NCI-H774 (cell line): ENCODE measurements around the gene HDLBP.

Experiments used
- DNase-seq: peaks from one replicate; lab custom pipeline; 2025; lab: John Stamatoyannopoulos, UW

The HDLBP gene

DNA sequence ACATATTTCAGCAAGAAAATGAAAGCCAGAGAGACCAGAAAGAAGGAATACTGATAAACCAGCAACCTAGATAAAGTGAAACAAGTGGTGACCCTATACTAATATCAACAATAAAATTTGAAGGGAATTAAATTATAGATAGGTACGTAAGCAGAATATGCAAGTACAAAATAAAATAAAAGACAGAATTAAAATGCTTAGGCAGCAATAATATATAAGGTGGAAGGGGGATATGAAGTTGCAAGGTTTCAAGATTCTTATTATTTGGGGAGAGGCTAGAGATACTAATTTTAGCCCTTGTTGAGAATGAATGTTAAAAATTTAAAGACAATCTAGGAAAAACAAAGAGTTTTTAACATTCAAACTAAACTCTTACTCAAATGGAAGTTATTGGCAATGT, 39.6 kb downstream of the HDLBP start:
- no peak for DNase-seq

DNA sequence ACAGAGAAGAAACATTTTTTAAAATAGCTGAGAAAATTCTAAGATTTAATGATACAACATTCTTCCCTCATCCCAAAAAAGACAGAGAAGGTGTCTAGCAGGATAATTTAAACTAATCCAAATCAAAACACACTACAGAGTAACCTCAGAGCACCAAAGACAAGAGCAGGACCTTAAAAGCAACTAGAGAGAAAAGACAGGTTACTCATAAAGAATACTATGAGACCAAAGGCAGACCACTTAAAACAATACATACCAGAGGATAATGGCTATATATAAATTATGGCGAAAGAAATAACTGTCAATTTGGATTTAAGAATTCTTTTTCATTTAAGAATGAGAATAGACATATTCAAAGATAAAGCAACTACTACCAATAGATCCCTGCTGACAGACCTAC, 40.0 kb downstream of the HDLBP start:
- no peak for DNase-seq

DNA sequence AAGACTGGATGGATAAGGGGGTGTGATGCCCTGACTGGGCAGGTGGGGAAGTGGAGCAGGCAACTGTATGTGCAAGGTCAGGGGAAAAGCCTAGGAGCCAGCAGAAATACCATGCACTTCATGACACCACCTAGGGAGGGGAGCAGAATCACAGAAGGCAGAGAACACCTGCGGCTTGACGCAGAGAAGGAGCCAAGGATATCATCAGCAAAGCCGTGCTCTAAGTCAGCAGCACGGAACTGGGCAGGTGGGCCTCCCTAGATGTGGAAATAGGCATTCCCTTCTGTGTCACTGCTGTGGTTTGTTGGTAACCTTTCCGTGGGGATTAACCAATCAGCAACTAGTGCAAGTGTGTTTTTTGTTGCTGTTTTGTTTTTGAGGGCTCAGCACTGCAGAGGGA, 41.3 kb downstream of the HDLBP start:
- no peak for DNase-seq

DNA sequence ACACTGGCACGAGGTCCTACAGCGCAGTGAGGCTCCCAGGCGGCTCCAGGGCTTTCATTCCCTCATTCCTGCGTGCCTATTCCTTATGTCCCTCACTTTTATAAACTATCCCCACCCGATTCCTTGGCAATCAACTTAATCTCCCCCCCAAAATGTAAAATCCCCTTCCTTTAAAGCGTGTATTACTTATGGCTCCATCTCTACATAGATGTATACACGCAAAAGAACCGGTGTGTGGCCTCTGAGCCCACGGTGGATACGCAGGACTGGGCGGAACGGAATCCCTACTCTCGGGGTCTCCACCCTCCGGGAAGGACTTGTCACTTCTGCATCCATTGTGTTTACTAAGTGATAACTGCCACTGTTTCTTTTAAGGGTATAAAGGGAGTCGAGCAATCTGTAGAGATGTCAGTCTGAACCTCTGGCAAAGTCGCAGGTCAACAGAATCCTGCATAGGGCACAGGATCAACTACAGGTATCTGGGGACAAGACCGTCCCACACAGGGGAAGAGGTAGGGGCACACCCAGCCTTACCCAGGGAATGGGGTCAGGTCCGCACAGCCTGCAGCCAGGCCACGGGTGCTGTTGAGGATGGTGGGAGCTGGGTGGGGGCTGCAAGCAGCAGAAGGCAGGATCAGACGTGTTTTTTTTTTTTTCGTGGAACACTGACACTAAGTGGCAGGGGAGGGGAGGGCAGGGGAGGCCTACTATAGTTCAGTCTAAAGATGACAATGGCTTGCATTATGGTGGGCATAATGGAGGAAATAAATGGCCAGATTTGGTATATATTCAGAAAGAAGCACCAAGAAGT, 42.1 kb downstream of the HDLBP start:
- DNase-seq, result no peak

DNA sequence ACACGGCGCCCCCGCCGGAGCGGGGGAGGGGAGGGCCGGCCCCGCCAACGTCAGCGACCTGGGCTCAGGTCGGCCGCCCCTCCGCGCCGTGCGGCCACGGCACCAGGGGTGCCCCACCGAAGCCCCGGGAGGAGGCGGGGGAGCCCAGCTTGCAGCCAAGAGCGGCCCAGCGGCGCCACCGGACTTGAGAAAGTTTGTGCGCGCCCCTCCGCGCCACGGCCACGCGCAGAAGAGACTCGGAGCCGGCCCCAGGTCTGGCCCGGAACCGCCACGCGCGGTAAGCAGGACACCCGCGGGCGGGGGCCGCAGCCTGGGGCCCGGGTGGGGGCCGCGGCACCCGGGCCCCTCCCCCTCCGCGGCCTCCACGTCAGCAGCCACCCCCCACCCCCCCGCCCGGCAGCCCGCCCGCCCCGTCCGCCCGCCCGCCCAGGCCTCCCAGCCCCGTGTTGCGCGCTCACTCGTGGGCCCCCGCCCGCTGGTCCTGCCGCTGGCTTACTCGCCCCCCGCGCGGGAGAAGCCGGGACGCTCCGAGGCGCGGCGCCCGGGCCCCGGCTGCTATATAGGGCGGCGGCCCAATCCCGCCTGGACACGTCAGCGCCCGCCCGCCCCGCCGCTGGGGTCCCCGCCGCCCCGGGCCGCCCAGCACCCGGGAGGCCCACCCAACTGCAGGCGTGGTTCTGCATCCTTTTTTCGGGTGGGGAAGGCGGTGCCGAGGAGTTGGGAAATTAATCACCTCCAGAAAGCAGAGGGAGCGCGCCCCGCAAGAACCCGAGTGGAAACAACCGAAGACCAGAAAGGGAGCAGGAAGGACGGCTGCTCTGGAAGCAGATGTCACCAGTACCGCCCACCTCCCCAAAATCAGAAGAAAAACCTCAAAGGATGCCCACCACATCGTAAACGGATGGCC, 42.9 kb downstream of the HDLBP start:
- DNase-seq, result peak; percentile 4

DNA sequence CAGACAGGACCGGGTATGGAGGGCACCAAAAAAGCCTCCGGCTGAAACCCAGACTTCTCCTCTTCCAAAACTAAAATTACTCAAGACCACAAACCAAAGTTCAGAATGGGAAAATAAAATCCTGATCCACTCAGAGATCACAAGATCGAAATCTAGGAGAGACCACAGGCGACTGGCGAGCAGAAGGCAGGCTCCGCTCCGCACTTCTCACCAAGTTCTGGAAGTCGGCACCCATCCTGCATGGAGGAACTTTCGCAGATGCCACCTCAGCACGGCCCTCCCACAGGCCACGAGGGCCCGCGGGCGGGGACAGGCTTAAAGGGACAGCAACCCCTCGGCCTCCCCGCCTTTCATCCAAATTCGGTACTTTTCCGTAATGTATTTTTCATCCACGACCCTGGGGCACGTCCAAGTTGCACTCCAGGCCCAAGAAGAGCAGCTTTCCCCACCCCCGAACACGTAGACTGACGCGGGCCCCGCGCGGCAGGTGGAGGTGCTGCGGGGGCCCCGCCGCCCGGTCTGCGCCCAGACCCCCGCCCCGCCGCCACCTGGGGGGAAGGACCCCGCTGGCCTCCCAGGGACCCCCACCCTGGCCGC, 43.7 kb downstream of the HDLBP start:
- DNase-seq, result no peak

DNA sequence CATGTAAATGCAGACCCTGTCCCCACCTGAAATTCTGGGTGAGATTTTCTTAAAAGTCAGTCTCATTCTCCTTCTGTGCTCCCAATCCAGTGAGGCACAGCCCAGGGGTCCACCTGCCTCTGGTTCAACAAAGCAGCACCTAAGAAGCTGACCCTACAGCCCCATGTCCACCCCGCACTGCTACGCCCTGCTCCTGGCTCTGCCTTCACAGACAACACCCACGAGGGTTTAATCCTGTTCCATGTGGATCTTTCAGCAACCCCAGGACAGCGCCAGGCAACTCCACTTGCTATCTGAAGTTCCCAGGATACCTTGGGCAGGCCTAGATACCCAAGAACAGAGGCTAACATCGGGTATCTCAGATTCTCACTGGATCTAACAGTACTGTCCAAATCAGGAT, 44.9 kb downstream of the HDLBP start:
- no peak for DNase-seq

DNA sequence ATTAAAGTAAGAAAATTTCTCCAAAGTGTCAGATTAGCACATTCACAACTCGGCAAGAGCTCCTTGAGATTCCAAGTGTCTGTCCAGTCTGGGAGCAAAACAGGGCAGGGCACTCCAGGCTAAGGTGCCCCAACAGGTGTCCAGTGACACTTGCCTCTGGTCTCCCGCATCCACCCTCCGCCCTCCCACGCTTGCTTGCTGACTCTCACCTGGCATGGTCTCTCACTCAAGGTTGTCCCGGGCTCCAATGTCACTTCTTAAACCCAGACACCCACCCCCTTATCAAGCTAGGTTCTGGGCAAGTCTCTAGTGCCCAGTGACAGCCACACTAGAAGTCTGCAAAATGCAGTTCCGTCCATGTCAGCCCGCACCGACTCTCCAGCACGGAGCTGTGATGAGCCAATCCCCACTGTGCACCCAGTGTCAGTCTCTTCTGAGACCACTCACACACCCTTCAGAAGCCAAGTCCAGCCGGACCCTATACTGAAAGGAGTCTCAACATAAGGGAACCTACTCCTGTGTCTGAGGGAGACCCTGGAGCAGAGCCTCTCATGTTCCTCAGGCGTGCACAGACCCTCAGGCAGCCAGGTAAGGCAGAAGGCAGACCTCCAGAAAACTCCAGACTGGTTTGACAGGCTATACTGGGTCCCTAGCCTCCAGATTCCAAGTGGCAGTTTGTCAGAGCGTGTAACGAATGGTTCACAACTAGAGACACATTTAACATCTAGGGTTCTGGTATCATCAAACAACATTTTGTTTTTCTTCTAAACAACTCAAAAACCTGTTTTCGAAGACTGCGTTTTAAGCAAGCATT, 45.6 kb downstream of the HDLBP start:
- DNase-seq, result no peak

DNA sequence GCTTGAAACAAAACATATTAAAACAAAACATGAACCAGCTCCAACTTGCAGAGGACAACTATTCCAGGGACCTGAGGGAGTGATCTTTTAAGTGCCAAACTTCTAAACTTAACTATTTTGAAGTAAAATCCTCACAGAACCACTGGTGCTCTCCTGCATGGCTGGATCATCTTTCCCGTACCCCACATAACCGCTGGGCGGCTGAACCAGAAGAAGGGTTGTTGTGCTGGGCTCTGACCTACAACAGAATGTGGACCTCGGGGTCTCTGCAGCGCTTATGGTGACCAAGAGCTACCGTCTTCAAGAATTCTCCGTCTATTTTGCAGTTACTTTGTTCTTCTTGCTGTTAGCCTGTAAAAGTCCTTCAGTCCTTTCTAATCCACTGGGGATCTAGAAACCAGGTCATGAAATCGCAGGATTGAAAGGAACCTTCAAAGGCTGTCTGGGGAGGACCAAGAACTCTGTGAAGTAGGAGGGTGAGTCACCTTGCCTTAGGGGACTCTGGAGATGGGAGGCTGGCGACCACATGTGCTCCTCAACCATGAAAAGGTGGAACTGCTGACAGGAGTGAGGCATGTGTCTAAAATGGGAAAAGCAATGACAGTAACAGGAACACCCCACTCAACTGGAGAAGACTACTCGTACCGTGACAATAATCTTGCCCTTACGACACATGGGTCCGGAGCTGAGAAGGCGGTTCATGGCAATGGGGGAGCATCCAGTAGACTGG, 46.6 kb downstream of the HDLBP start:
- no peak for DNase-seq

DNA sequence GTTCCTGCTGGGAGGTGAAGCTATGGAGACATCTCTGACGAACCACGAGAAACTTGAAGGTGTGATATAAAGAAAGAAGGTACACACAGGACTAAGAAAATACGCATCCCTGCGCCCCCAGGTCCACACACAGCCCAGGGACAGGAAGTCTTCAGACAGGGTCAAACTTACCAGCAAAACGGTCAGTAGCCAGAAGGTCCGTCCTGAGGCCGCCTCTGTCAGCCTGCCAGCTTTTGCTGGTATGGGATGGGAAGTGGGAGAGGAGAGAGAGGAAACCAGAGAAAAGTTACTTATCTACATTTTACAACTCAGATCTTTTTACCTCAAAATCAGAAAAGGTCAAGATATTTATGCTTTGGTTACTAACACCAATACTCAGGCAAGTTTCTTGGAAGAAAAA, 47.2 kb downstream of the HDLBP start:
- DNase-seq, result no peak

DNA sequence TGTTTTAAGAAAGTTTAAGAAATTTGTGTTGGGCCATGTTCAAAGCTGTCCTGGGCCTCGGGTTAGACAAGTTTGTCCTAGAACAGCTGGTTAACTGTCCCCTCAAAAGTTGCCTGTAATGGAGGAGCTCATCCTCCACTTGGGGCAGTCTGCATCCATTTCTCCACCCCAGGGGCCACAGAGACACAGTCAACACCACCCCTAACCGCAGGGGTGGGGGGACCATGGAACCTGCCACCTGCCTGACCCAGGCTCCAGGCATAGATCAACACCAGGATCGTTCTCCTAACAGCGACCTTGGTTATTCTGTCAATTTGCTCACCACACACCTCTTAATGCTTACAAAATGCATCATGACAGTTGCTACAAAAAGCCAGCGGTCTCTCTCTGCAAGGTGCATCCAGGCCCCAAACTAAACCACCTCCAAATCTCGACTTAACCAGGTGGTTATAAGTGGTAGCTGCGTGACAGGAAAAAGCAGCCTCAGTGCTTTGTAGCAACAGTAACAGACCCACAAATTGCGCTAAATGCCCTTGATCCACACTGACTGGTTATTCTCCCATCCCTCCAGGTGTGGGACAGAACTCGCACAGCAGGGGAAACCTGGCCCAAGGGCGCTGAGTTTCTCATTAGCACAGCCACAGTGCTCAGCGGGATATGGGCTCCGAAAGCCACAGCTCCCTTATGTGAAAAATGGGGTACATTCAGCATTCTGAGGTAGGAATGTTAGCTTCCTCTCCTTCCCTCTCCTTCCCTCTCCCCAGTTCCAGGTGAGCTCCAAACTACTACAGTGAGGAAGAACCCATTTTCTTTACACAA, 48.0 kb downstream of the HDLBP start:
- DNase-seq, result no peak

DNA sequence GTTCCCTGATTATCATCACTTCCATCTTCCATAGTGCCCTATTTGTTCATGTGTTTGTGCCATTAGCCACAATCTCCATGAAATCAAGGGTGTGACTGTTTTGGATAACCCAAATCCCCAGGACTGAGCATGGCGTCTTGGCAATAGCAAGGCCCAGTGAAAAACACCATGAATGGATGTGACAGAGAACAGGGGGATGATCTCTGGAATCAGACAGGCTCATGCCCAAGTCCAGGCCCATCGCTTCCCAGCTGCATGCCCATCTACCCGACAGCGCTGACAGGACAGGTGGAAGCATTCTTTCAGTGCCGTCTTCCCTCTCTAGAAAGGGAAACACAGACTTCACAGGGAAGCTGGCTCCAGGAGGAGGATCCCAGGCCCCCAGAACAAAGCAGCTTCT, 50.0 kb downstream of the HDLBP start:
- DNase-seq, result no peak

DNA sequence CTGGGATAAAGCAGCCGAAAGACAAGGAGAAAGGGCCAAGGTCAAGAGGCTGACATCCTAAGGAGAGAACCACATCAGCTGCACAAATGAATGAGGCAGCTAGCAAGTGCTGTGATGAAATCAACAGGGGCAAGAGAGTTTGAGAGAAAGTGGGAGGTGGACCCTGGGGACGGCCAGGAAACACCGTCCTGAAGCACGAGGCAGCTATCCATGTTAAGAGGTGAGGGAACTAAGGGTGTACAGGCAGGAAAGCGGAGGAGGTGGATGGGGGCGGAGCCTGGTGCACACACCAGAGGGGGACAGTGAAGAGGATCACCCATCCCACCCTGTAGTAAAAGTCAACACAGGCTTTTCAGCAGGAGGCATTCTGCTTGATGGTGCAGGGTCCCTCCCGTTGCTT, 52.4 kb downstream of the HDLBP start:
- DNase-seq, result no peak

DNA sequence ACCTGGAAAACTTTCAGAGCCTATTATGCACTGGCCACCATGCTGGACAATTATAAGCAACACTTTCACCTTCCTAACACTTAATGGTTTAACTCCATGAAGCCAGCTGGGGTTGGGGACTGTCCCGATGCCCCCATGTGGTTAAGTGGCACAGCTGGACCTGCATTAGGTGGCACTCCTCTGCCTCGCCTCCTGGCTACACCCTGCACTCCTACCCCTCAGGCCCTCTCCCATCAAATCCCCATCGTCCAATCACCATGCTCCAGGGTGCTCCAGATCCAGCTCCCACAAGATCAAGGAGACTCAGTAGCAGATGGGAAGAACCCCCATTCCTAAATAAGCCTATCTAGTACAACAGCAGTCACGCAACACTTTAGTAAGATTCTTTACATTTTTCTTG, 53.8 kb downstream of the HDLBP start:
- DNase-seq, result no peak

DNA sequence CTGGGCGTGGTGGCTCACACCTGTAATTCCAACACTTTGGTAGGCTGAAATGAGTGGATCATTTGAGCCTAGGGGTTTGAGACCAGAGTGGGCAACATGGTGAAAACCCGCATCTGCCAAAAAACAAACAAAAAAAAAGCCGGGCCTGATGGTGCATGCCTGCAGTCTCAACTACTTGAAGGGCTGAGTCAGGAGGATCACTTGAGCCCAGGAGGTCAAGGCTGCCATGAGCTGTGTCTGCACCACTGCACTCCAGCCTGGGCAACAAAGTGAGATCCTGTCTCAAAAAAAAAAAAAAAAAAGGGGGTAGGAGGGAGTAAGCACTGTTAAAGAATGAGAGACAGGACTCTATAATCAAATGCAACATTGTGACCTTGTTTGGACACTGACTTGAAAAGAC, 54.6 kb downstream of the HDLBP start:
- DNase-seq, result no peak

DNA sequence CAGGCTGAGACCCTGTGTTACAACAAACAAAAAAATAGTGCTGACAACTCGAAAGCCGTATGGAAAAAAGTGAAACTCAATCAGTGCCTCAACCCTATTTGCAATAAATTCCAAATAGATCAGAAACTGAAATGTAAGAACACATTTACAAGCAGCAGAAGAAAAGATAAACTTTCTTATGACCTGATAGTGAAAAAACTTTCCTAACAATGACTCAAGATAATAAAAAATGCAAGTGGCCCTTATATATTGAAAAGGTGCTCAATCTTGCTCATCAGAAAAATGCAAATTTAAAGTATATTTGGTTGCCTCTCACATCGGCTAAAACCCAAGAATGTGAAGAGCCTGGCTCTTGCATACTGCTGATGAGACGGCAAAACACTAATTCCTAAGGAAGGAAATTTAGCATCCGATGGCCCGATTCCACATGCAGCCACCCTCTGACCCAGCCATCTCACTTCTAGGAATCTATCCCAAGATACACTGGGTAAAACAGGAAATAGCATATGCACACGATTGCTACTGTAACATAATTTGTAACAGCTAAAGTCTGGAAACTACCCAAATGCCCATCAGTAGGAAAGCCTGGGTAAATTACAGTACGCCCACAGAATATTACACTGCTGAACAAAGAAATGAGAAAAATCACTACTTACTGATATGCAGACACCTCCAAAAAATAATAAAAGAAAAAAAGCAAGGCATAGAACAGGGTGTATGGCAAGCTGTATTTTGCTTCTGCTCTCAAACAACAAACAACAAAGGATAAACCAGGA, 56.8 kb downstream of the HDLBP start:
- no peak for DNase-seq

DNA sequence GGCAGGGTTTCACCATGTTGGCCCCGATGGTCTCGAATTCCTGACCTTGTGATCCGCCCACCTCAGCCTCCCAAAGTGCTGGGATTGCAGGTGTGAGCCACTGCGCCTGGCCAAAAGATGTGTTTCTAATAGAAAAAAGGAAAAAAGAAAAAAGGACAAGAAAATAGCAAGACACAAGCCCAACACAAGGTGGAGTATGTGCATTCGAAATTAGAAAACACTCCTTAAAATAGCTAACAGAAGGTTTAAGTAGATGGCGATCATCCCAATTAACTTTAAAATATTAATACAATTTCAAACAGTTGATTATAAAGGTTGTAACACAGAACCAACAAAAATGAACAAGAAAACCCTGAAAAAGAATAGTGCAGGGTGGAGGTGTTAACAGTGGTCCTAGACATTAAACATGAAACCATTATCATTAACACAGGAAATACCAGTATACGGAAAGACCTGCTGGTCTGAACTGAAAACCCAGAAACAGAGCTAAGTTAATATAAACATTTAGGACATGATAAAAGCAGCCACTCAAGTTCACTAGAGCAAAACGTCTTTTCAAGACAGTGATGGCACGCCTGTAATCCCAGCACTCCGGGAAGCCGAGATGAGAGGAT, 57.9 kb downstream of the HDLBP start:
- DNase-seq, result no peak

DNA sequence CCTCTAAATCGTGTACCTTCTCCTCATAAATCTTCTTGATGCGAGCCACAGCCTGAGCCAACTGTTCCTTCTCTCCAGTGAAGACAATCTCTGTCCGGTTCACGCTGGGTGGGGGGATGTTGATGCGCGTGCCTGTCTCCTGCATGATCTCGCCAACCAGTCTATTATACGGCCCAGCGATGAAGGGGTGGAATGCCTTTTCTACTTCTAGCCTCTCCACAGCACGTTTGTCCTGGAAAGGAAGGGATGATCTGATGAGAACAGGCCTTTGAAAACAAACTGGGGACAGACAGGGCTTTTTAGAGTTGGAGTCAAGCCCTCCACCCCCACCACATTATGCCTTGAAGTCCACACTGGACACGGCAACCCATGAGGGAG, 59.3 kb downstream of the HDLBP start:
- DNase-seq, result no peak

DNA sequence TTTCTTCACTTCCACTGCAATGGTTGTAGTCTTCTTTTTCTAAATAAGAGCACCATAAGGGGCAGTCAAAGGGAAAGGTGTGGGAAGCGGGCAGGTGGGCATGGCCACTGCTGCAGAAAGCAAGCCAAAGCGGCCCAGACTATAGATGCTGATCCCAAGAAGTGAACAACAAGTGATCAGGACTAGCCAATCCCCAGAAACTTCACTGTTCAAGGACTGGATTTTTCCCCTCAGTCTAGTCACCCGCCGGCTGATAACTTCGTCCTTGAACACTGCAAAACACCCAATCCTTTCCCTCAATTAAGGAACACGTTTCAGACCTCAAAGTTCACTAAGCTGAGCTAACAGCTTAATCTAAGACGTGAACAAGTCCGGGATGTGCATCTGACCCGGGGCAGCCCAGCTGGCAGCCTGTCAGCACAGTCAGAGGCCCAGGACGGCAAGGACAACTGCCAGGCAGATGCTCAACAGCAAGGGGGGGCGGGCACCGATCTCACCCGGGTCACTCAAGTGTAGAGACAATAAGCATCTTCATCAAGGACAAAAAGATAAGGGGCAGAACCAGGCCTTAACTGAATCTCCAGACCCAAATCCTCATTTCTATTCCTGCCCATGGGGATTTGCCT, 59.8 kb downstream of the HDLBP start:
- DNase-seq, result no peak
